ENCODE measurements around the gene HEXIM1. TPM values are rescaled to one million over a fixed set of nuclear protein-coding genes. Genes with fewer than 3 reads are reported as not detected.
A peak's percentile ranks its signal among the peaks of the same experiment; 100 is the strongest.

The HEXIM1 gene
- total RNA-seq = 46.4 and 48.1 TPM in 2 replicates

GRCh38 chr17:45148183-45149036 lies at the start of gene HEXIM1:
Gene HEXIM1 (plus strand): TSS chr17:45148475. CDS start chr17:45149191, 716 bp downstream.
- Mint-ChIP-seq H3K27ac (peak within 1 kb of the TSS; percentile 99), H3K27me3 (ENCODE audit: low read depth) (no peaks in the 10 kb centered on the region), H3K4me1 (ENCODE audit: low read depth) (peaks cover 31% of the 10 kb centered on the region), H3K9me3 (no peaks in the 10 kb centered on the region), H3K4me3 (ENCODE audit: low read depth) (peak within 1 kb of the TSS; percentile 99), H3K36me3 (ENCODE audit: low read depth) (peaks cover 26% of the 10 kb centered on the region)
- DNase-seq (ENCODE audit: low spot score) = peak; percentile 99
- intact Hi-C loops (cut with micrococcal nuclease) = loop anchor here (1.0 to 5.0 kb wide), 7 partner anchors 13 to 164 kb away; partner anchors contain the start of genes ACBD4, DCAKD and HEXIM2

GRCh38 chr17:45098869-45099616 lies 49.2 kb upstream of the HEXIM1 start:
- intact Hi-C loops (cut with micrococcal nuclease) = no loop called here
- no peaks in the 10 kb centered on the region for H3K4me1 Mint-ChIP-seq (ENCODE audit: low read depth)
- no peaks in the 10 kb centered on the region for H3K27me3 Mint-ChIP-seq (ENCODE audit: low read depth)
- no peaks in the 10 kb centered on the region for H3K9me3 Mint-ChIP-seq
- peaks cover 74% of the 10 kb centered on the region for H3K36me3 Mint-ChIP-seq (ENCODE audit: low read depth)
- DNase-seq (ENCODE audit: low spot score) = peak; percentile 59
- no peak overlapping the region for H3K27ac Mint-ChIP-seq
- no peak overlapping the region for H3K4me3 Mint-ChIP-seq (ENCODE audit: low read depth)

GRCh38 chr17:45101546-45101882 lies 46.8 kb upstream of the HEXIM1 start:
- H3K27ac Mint-ChIP-seq = no peak overlapping the region
- peaks cover 78% of the 10 kb centered on the region for H3K36me3 Mint-ChIP-seq (ENCODE audit: low read depth)

GRCh38 chr17:45101883-45102811 lies 46.1 kb upstream of the HEXIM1 start:
- no peak for DNase-seq (ENCODE audit: low spot score)
- Mint-ChIP-seq H3K27ac (no peak overlapping the region), H3K36me3 (ENCODE audit: low read depth) (peaks cover 78% of the 10 kb centered on the region), H3K27me3 (ENCODE audit: low read depth) (no peaks in the 10 kb centered on the region), H3K4me1 (ENCODE audit: low read depth) (no peaks in the 10 kb centered on the region), H3K4me3 (ENCODE audit: low read depth) (no peak overlapping the region), H3K9me3 (no peaks in the 10 kb centered on the region)
- intact Hi-C loops (cut with micrococcal nuclease) = no loop called here

More at GRCh38 chr17:45101546-45101882, 46.8 kb upstream of the HEXIM1 start:
- Mint-ChIP-seq H3K27me3 (ENCODE audit: low read depth) (no peaks in the 10 kb centered on the region), H3K4me1 (ENCODE audit: low read depth) (no peaks in the 10 kb centered on the region), H3K9me3 (no peaks in the 10 kb centered on the region), H3K4me3 (ENCODE audit: low read depth) (no peak overlapping the region)
- intact Hi-C loops (cut with micrococcal nuclease) = no loop called here
- no peak for DNase-seq (ENCODE audit: low spot score)

GRCh38 chr17:45102856-45103255 lies 45.4 kb upstream of the HEXIM1 start:
- intact Hi-C loops (cut with micrococcal nuclease) = no loop called here
- H3K27ac Mint-ChIP-seq = no peak overlapping the region
- no peak overlapping the region for H3K4me3 Mint-ChIP-seq (ENCODE audit: low read depth)
- H3K36me3 Mint-ChIP-seq (ENCODE audit: low read depth) = peaks cover 75% of the 10 kb centered on the region
- no peaks in the 10 kb centered on the region for H3K4me1 Mint-ChIP-seq (ENCODE audit: low read depth)
- H3K9me3 Mint-ChIP-seq = no peaks in the 10 kb centered on the region
- DNase-seq (ENCODE audit: low spot score) = no peak
- no peaks in the 10 kb centered on the region for H3K27me3 Mint-ChIP-seq (ENCODE audit: low read depth)

- peaks cover 75% of the 10 kb centered on the region for H3K36me3 Mint-ChIP-seq (ENCODE audit: low read depth)
- H3K4me1 Mint-ChIP-seq (ENCODE audit: low read depth) = no peaks in the 10 kb centered on the region
- DNase-seq (ENCODE audit: low spot score) = no peak
- no peaks in the 10 kb centered on the region for H3K9me3 Mint-ChIP-seq
- no peak overlapping the region for H3K4me3 Mint-ChIP-seq (ENCODE audit: low read depth)
- no peak overlapping the region for H3K27ac Mint-ChIP-seq
- intact Hi-C loops (cut with micrococcal nuclease) = no loop called here
- no peaks in the 10 kb centered on the region for H3K27me3 Mint-ChIP-seq (ENCODE audit: low read depth)
These were observed 44.9 kb upstream of the HEXIM1 start for GRCh38 chr17:45103269-45103795.

GRCh38 chr17:45104029-45104428 lies 44.2 kb upstream of the HEXIM1 start:
- H3K36me3 Mint-ChIP-seq (ENCODE audit: low read depth) = peaks cover 71% of the 10 kb centered on the region
- no peak for DNase-seq (ENCODE audit: low spot score)
- no peaks in the 10 kb centered on the region for H3K4me1 Mint-ChIP-seq (ENCODE audit: low read depth)

GRCh38 chr17:45104497-45104896 lies 43.8 kb upstream of the HEXIM1 start:
- no peak overlapping the region for H3K4me3 Mint-ChIP-seq (ENCODE audit: low read depth)
- no peaks in the 10 kb centered on the region for H3K27me3 Mint-ChIP-seq (ENCODE audit: low read depth)
- H3K9me3 Mint-ChIP-seq = no peaks in the 10 kb centered on the region
- intact Hi-C loops (cut with micrococcal nuclease) = no loop called here
- H3K27ac Mint-ChIP-seq = no peak overlapping the region
- H3K4me1 Mint-ChIP-seq (ENCODE audit: low read depth) = no peaks in the 10 kb centered on the region
- no peak for DNase-seq (ENCODE audit: low spot score)
- H3K36me3 Mint-ChIP-seq (ENCODE audit: low read depth) = peaks cover 68% of the 10 kb centered on the region

More at GRCh38 chr17:45104029-45104428, 44.2 kb upstream of the HEXIM1 start:
- intact Hi-C loops (cut with micrococcal nuclease) = no loop called here
- Mint-ChIP-seq H3K4me3 (ENCODE audit: low read depth) (no peak overlapping the region), H3K27me3 (ENCODE audit: low read depth) (no peaks in the 10 kb centered on the region), H3K9me3 (no peaks in the 10 kb centered on the region), H3K27ac (no peak overlapping the region)

GRCh38 chr17:45104907-45105624 lies 43.2 kb upstream of the HEXIM1 start:
- intact Hi-C loops (cut with micrococcal nuclease) = no loop called here
- DNase-seq (ENCODE audit: low spot score) = no peak
- H3K27ac Mint-ChIP-seq = no peak overlapping the region
- no peaks in the 10 kb centered on the region for H3K27me3 Mint-ChIP-seq (ENCODE audit: low read depth)
- H3K36me3 Mint-ChIP-seq (ENCODE audit: low read depth) = peaks cover 64% of the 10 kb centered on the region
- H3K4me1 Mint-ChIP-seq (ENCODE audit: low read depth) = no peaks in the 10 kb centered on the region
- H3K4me3 Mint-ChIP-seq (ENCODE audit: low read depth) = no peak overlapping the region
- H3K9me3 Mint-ChIP-seq = no peaks in the 10 kb centered on the region

- Mint-ChIP-seq H3K27ac (no peak overlapping the region), H3K4me3 (ENCODE audit: low read depth) (no peak overlapping the region), H3K36me3 (ENCODE audit: low read depth) (peaks cover 64% of the 10 kb centered on the region), H3K4me1 (ENCODE audit: low read depth) (no peaks in the 10 kb centered on the region), H3K9me3 (no peaks in the 10 kb centered on the region), H3K27me3 (ENCODE audit: low read depth) (no peaks in the 10 kb centered on the region)
- intact Hi-C loops (cut with micrococcal nuclease) = no loop called here
- DNase-seq (ENCODE audit: low spot score) = no peak
These were observed 42.2 kb upstream of the HEXIM1 start for GRCh38 chr17:45106096-45106495.

GRCh38 chr17:45106582-45106981 lies 41.7 kb upstream of the HEXIM1 start:
- intact Hi-C loops (cut with micrococcal nuclease) = no loop called here
- no peaks in the 10 kb centered on the region for H3K4me1 Mint-ChIP-seq (ENCODE audit: low read depth)
- no peak overlapping the region for H3K4me3 Mint-ChIP-seq (ENCODE audit: low read depth)
- no peaks in the 10 kb centered on the region for H3K27me3 Mint-ChIP-seq (ENCODE audit: low read depth)
- peaks cover 63% of the 10 kb centered on the region for H3K36me3 Mint-ChIP-seq (ENCODE audit: low read depth)
- no peaks in the 10 kb centered on the region for H3K9me3 Mint-ChIP-seq
- DNase-seq (ENCODE audit: low spot score) = no peak
- H3K27ac Mint-ChIP-seq = no peak overlapping the region

Measured in activated T-helper 2 cell treated with anti-CD3 and anti-CD28 coated beads, Interferon-gamma antibody, Interleukin-2, Interleukin-4, amounts not matched to agents 10 μg/mL and 5 μg/mL and 100 μg/mL, durations not matched to agents 14 hours and 24 hours and 36 hours (primary cell).